OCI-LY7 (cell line): Measurements from ENCODE around the gene BMERB1. TPM values are rescaled to one million over a fixed set of nuclear protein-coding genes. Genes with fewer than 3 reads are reported as not detected.

Experiments used
- BruUV-seq: library from RNA; stranded (reverse); fragments of 400-500 nt; replicated peaks from 2 replicates; lab custom pipeline; 2021; lab: Mats Ljungman, UMichigan
- CTCF ChIA-PET: fragments of 300-600 bp; sonication (Branson Sonifier 250); formaldehyde crosslinking; loops from one replicate; lab custom pipeline; 2022; ENCODE audit warnings: antibody characterized with exemption; ENCODE audit not compliant: unreplicated experiment; lab: Charles Lee
- POLR2A ChIA-PET: fragments of 300-600 bp; sonication (Branson Sonifier 250); formaldehyde crosslinking; loops from one replicate; lab custom pipeline; 2022; ENCODE audit warnings: antibody characterized with exemption; lab: Charles Lee
- DNase-seq: peaks from one replicate; pipeline ENCODE4 v3.0.0-alpha.2; 2015; ENCODE audit warnings: low spot score
- H2AFZ ChIP-seq: fragments of 200-600 bp; sonication (generic), shearing (Covaris generic); 2 replicates; pipeline ENCODE4 v1.6.1; 2014; ENCODE audit warnings: mild to moderate bottlenecking, antibody characterized with exemption, low read length, moderate library complexity
- H3K27ac ChIP-seq: fragments of 200-600 bp; sonication (generic); 2 replicates; pipeline ENCODE4 v1.5.1; 2014; ENCODE audit warnings: mixed run types, low read depth, mild to moderate bottlenecking, moderate library complexity, low read length, inconsistent platforms; ENCODE audit not compliant: poor library complexity, severe bottlenecking
- H3K36me3 ChIP-seq: fragments of 200-600 bp; sonication (generic); 2 replicates; pipeline ENCODE4 v1.6.1; 2014; ENCODE audit warnings: mild to moderate bottlenecking, antibody characterized with exemption, low read length, moderate library complexity, mixed read lengths; ENCODE audit not compliant: insufficient read depth
- H3K4me1 ChIP-seq: fragments of 200-600 bp; sonication (generic); 2 replicates; pipeline ENCODE4 v1.5.1; 2014; ENCODE audit warnings: mild to moderate bottlenecking, low read length; ENCODE audit not compliant: insufficient read depth, poor library complexity, severe bottlenecking
- H3K4me2 ChIP-seq: fragments of 200-600 bp; sonication (generic); 2 replicates; pipeline ENCODE4 v1.6.1; 2014; ENCODE audit warnings: mild to moderate bottlenecking, low read length
- H3K4me3 ChIP-seq: fragments of 200-600 bp; sonication (generic); 2 replicates; pipeline ENCODE4 v1.5.1; 2014; ENCODE audit warnings: mild to moderate bottlenecking, low read depth, low read length; ENCODE audit not compliant: poor library complexity, severe bottlenecking
- H3K79me2 ChIP-seq: fragments of 200-600 bp; sonication (generic); 2 replicates; pipeline ENCODE4 v1.6.1; 2016; ENCODE audit warnings: low read depth, mild to moderate bottlenecking, low read length, moderate library complexity, mixed read lengths; ENCODE audit not compliant: insufficient read depth
- H3K9me2 ChIP-seq: fragments of 200-600 bp; sonication (generic); 2 replicates; pipeline ENCODE4 v1.6.1; 2016; ENCODE audit warnings: mild to moderate bottlenecking, low read length, mixed read lengths; ENCODE audit not compliant: insufficient read depth
- H3K9me3 ChIP-seq: fragments of 200-600 bp; sonication (generic); 2 replicates; pipeline ENCODE4 v1.6.1; 2014; ENCODE audit warnings: mild to moderate bottlenecking, mixed run types, low read length, mixed read lengths
- H4K20me1 ChIP-seq: fragments of 200-600 bp; sonication (generic); 2 replicates; pipeline ENCODE4 v1.6.1; 2014; ENCODE audit warnings: mild to moderate bottlenecking, antibody characterized with exemption, low read length, moderate library complexity, mixed read lengths; ENCODE audit not compliant: insufficient read depth
- EZH2phosphoT487 ChIP-seq: fragments of 200-600 bp; sonication (generic); IDR thresholded peaks from 2 replicates; pipeline ENCODE4 v1.6.1; 2018; ENCODE audit warnings: low read depth, borderline replicate concordance, mild to moderate bottlenecking, mixed run types, antibody characterized with exemption, low read length, moderate library complexity, mixed read lengths
- intact Hi-C: fragments of 100-400 bp; cut with micrococcal nuclease; formaldehyde crosslinking; loops from one replicate; pipeline ENCODE4 v1.10.0; 2022; ENCODE audit not compliant: unreplicated experiment
- total RNA-seq, 2 experiments: library from RNA; depleted of rRNA in 1 of 2; stranded (reverse); fragments of >200 nt in 1 of 2; shearing (Covaris generic) in 1 of 2; gene quantifications; 2 replicates each; pipeline ENCODE4 v1.2.3, GENCODE V29; 2014 to 2022
- TF ChIP-seq, protein P1 (sequence below): fragments of 200-600 bp; sonication (generic); conservative IDR thresholded peaks from 2 replicates; pipeline ENCODE4 v1.5.1; 2014; ENCODE audit warnings: mild to moderate bottlenecking, antibody characterized with exemption, low read length, moderate library complexity, mixed read lengths

BMERB1 gene
- total RNA-seq, 2 experiments from 2014 or later, result not detected

DNA sequence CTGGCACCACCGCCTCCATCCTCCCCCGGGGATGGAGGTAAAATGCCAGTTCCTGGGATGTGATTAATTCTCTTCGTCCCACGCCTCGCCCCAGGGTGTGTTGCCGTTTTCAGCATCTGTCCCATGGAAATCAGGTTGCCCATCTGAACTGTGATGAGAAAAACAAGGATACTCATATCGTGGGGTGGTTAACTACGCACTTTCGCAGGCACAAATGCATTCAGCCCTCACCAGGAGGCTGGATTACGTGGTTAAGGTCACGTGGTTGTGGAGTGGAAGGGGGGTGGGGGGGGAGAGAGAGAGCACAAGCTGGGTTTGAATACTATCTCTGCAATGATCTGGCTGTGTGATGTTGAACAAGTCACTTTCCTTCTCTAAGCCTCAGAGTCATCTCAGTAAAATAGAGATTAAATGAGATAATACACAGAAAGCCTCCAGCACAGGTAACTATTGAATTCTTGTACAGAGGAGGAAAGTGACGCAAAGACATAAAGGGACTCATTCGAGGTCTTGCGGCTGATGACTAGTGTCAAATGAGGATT lies 74.7 kb downstream of the BMERB1 start:
- intact Hi-C loops, result no loop called here
- POLR2A ChIA-PET, result interaction anchor here (0.7 kb wide), 1 partner anchor 144 kb away, joined by 4 read pairs; no protein-coding TSS in a partner anchor

DNA sequence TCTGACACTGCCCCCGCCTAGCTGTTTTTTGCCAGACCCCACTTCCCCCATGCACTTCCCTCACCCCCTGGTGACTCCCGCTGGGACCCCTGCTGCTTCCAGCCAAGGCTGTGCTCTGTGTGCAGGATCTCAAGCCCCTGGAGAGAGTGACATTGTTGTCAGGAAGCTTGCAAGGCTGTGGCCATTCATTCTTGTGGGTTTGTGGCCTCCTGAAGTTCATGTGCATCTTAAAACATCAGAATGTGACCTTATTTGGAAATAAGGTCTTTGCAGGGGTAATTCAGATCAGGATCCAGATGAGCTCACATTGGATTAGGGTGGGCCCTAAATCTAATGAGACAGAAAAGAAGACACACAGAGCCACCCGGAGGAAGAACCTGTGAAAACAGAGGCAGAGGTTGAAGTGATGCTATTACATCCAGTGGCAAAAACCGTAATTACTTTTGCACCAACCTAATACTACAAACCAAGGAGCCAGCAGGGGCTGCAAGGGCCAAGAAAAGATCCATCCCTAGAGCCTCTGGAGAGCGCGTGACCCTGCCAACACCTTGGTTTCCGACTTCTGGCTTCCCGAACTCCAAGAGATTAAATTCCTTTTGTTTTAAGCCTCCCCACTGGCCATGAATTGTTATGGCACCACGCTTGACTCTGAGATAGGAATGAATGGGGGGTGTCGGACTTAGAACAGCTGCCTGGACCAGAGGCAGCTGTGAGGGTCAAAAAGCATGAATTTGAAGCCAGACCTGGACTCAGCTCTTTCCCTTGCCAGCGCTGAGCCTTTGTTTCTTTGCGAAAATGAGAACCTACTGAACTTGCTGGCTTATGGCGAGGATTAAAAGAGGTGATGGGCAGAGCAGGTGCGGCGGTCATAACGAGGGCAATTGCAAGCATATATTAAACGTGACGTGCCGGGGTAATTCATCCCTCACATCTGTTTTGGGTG lies 75.5 kb downstream of the BMERB1 start:
- DNase-seq, result no peak
- Histone ChIP-seq H3K4me2 (no peak overlapping the region), H3K4me1 (no peaks in the 10 kb centered on the region), H3K79me2 (no peaks in the 10 kb centered on the region), H4K20me1 (no peaks in the 10 kb centered on the region), H3K9me2 (no peaks in the 10 kb centered on the region), H3K27ac (no peak overlapping the region), H3K9me3 (no peaks in the 10 kb centered on the region), H2AFZ (no peak overlapping the region), H3K4me3 (no peak overlapping the region), H3K36me3 (no peaks in the 10 kb centered on the region)
- intact Hi-C loops, result no loop called here
- POLR2A ChIA-PET, result no interaction called here
- BruUV-seq, result no TSS peak
- CTCF ChIA-PET, result no interaction called here
- TF ChIP-seq EZH2phosphoT487, result no peak
- TF ChIP-seq, protein P1, sequence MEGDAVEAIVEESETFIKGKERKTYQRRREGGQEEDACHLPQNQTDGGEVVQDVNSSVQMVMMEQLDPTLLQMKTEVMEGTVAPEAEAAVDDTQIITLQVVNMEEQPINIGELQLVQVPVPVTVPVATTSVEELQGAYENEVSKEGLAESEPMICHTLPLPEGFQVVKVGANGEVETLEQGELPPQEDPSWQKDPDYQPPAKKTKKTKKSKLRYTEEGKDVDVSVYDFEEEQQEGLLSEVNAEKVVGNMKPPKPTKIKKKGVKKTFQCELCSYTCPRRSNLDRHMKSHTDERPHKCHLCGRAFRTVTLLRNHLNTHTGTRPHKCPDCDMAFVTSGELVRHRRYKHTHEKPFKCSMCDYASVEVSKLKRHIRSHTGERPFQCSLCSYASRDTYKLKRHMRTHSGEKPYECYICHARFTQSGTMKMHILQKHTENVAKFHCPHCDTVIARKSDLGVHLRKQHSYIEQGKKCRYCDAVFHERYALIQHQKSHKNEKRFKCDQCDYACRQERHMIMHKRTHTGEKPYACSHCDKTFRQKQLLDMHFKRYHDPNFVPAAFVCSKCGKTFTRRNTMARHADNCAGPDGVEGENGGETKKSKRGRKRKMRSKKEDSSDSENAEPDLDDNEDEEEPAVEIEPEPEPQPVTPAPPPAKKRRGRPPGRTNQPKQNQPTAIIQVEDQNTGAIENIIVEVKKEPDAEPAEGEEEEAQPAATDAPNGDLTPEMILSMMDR, result no peak

More for the DNA sequence above, 74.7 kb downstream of the BMERB1 start:
- Histone ChIP-seq H3K27ac (no peak overlapping the region), H2AFZ (no peak overlapping the region), H3K9me3 (no peaks in the 10 kb centered on the region), H3K4me1 (no peaks in the 10 kb centered on the region), H3K79me2 (no peaks in the 10 kb centered on the region), H4K20me1 (no peaks in the 10 kb centered on the region), H3K4me3 (no peak overlapping the region), H3K4me2 (no peak overlapping the region), H3K9me2 (no peaks in the 10 kb centered on the region), H3K36me3 (no peaks in the 10 kb centered on the region)
- CTCF ChIA-PET, result no interaction called here
- no peak for DNase-seq
- TF ChIP-seq, protein P1, result no peak
- no peak for TF ChIP-seq EZH2phosphoT487
- no TSS peak for BruUV-seq
